WTC11 (cell line): ENCODE data around the gene GABBR1. TPM values are rescaled to one million over a fixed set of nuclear protein-coding genes. Genes with fewer than 3 reads are reported as not detected.

ENCODE experiments used
- ATAC-seq: fragments of 200-7000 bp; cut with Tn5 transposase; 2 replicates; pipeline ENCODE4 v1.10.0; 2021; ENCODE audit warnings: mild to moderate bottlenecking, moderate library complexity
- CTCF ChIA-PET: fragments of 300-600 bp; sonication (Branson Sonifier 250); formaldehyde crosslinking; loops from one replicate; lab custom pipeline; 2021; ENCODE audit warnings: antibody characterized with exemption; lab: Charles Lee
- POLR2A ChIA-PET: fragments of 350-600 bp; sonication (Branson Sonifier 250); formaldehyde crosslinking; loops from one replicate; lab custom pipeline; 2021; ENCODE audit warnings: antibody characterized with exemption; lab: Charles Lee
- DNase-seq: peaks from one replicate; pipeline ENCODE4 v3.0.0; 2021; ENCODE audit warnings: low spot score
- H3K27ac Mint-ChIP-seq: 2 replicates; pipeline ENCODE4 v1.8.0; 2021; ENCODE audit warnings: mixed read lengths
- H3K27me3 Mint-ChIP-seq: 2 replicates; pipeline ENCODE4 v1.8.0; 2021; ENCODE audit warnings: low read depth, mild to moderate bottlenecking, moderate library complexity, mixed read lengths
- H3K36me3 Mint-ChIP-seq: 2 replicates; pipeline ENCODE4 v1.8.0; 2021; ENCODE audit warnings: mixed read lengths
- H3K4me1 Mint-ChIP-seq: 2 replicates; pipeline ENCODE4 v1.8.0; 2022; ENCODE audit warnings: mixed read lengths
- H3K4me3 Mint-ChIP-seq: 2 replicates; pipeline ENCODE4 v1.8.0; 2021; ENCODE audit warnings: mild to moderate bottlenecking, moderate library complexity, mixed read lengths
- H3K9me3 Mint-ChIP-seq: 2 replicates; pipeline ENCODE4 v1.8.0; 2021; ENCODE audit warnings: mixed read lengths
- AFF4 ChIP-seq: sonication (generic); formaldehyde crosslinking; IDR thresholded peaks from 2 replicates; pipeline ENCODE4 v1.8.1; 2023; ENCODE audit warnings: mild to moderate bottlenecking, missing genetic modification reagents, borderline replicate concordance
- ESRRA ChIP-seq: sonication (generic); formaldehyde crosslinking; IDR thresholded peaks from 2 replicates; pipeline ENCODE4 v1.8.1; 2022; ENCODE audit warnings: mild to moderate bottlenecking, missing genetic modification reagents, borderline replicate concordance
- FOXK1 ChIP-seq: sonication (generic); formaldehyde crosslinking; IDR thresholded peaks from 2 replicates; pipeline ENCODE4 v1.8.0; 2022; ENCODE audit warnings: mild to moderate bottlenecking, moderate library complexity, missing genetic modification reagents
- GTF2I ChIP-seq: fragments of 250-450 bp; sonication (Bioruptor Pico); conservative IDR thresholded peaks from 2 replicates; pipeline ENCODE4 v1.4.0; 2021; ENCODE audit warnings: mild to moderate bottlenecking
- HMGA2 ChIP-seq: fragments of 250-450 bp; sonication (Bioruptor Pico); IDR thresholded peaks from 2 replicates; pipeline ENCODE4 v1.4.0; 2021; ENCODE audit warnings: mild to moderate bottlenecking, moderate library complexity
- IRF2 ChIP-seq: sonication (generic); formaldehyde crosslinking; IDR thresholded peaks from 2 replicates; pipeline ENCODE4 v1.8.0; 2022; ENCODE audit warnings: low read depth, missing genetic modification reagents, borderline replicate concordance
- KAT7 ChIP-seq: sonication (generic); formaldehyde crosslinking; IDR thresholded peaks from 2 replicates; pipeline ENCODE4 v1.8.1; 2023; ENCODE audit warnings: missing genetic modification reagents, mild to moderate bottlenecking, borderline replicate concordance
- NR2C2 ChIP-seq: sonication (generic); formaldehyde crosslinking; IDR thresholded peaks from 2 replicates; pipeline ENCODE4 v1.8.0; 2022; ENCODE audit warnings: mild to moderate bottlenecking, missing genetic modification reagents
- RORB ChIP-seq: fragments of 250-450 bp; sonication (Bioruptor Pico); IDR thresholded peaks from 2 replicates; pipeline ENCODE4 v1.9.0; 2021; ENCODE audit warnings: mild to moderate bottlenecking
- SMAD3 ChIP-seq: sonication (generic); formaldehyde crosslinking; IDR thresholded peaks from 2 replicates; pipeline ENCODE4 v1.8.0; 2022; ENCODE audit warnings: missing genetic modification reagents, mild to moderate bottlenecking, borderline replicate concordance
- SP1 ChIP-seq: sonication (generic); formaldehyde crosslinking; conservative IDR thresholded peaks from 2 replicates; pipeline ENCODE4 v1.8.1; 2022; ENCODE audit warnings: missing genetic modification reagents
- TEAD1 ChIP-seq: sonication (generic); formaldehyde crosslinking; IDR thresholded peaks from 2 replicates; pipeline ENCODE4 v1.8.0; 2022; ENCODE audit warnings: mild to moderate bottlenecking, missing genetic modification reagents
- ZBTB43 ChIP-seq: sonication (generic); formaldehyde crosslinking; IDR thresholded peaks from 2 replicates; pipeline ENCODE4 v1.8.1; 2023; ENCODE audit warnings: mild to moderate bottlenecking, missing genetic modification reagents
- ZNF416 ChIP-seq: fragments of 250-450 bp; sonication (Bioruptor Pico); IDR thresholded peaks from 2 replicates; pipeline ENCODE4 v1.9.0; 2021; ENCODE audit warnings: mild to moderate bottlenecking, inconsistent platforms
- total RNA-seq: library from RNA; stranded (reverse); gene quantifications from 3 replicates; pipeline ENCODE4 v1.2.3, GENCODE V29; 2021
- TF ChIP-seq, protein P1 (sequence below): sonication (generic); formaldehyde crosslinking; IDR thresholded peaks from 2 replicates; pipeline ENCODE4 v1.8.0; 2022; ENCODE audit warnings: mild to moderate bottlenecking, missing genetic modification reagents
- TF ChIP-seq, protein P2 (sequence below): sonication (generic); formaldehyde crosslinking; conservative IDR thresholded peaks from 2 replicates; pipeline ENCODE4 v1.8.1; 2023; ENCODE audit warnings: mild to moderate bottlenecking, low read depth, missing genetic modification reagents, moderate library complexity
- TF ChIP-seq, protein P3 (sequence below): fragments of 250-450 bp; sonication (Bioruptor Pico); IDR thresholded peaks from 2 replicates; pipeline ENCODE4 v1.9.0; 2021; ENCODE audit warnings: moderate library complexity, mild to moderate bottlenecking, inconsistent platforms, borderline replicate concordance
- TF ChIP-seq, protein P4 (sequence below): fragments of 250-450 bp; sonication (Bioruptor Pico); IDR thresholded peaks from 2 replicates; pipeline ENCODE4 v1.9.0; 2021; ENCODE audit warnings: mild to moderate bottlenecking
- TF ChIP-seq, protein P5 (sequence below): sonication (generic); formaldehyde crosslinking; IDR thresholded peaks from 2 replicates; pipeline ENCODE4 v1.8.1; 2022; ENCODE audit warnings: missing genetic modification reagents, borderline replicate concordance
- TF ChIP-seq, protein P6 (sequence below): sonication (generic); formaldehyde crosslinking; IDR thresholded peaks from 2 replicates; pipeline ENCODE4 v1.8.1; 2022; ENCODE audit warnings: mild to moderate bottlenecking, moderate library complexity, missing genetic modification reagents

The GABBR1 gene
- total RNA-seq, 1 experiment from 2014 or later, result 107 TPM

- DNase-seq (no peak), ATAC-seq (no peak)
- no peak overlapping the region for H3K27ac Mint-ChIP-seq
- POLR2A ChIA-PET, result no interaction called here
- H3K27me3 Mint-ChIP-seq, result no peaks in the 10 kb centered on the region; the same call in 1 of the 2 replicates
- CTCF ChIA-PET, result no interaction called here
- no peaks in the 10 kb centered on the region for H3K36me3 Mint-ChIP-seq
- TF ChIP-seq, protein P1, sequence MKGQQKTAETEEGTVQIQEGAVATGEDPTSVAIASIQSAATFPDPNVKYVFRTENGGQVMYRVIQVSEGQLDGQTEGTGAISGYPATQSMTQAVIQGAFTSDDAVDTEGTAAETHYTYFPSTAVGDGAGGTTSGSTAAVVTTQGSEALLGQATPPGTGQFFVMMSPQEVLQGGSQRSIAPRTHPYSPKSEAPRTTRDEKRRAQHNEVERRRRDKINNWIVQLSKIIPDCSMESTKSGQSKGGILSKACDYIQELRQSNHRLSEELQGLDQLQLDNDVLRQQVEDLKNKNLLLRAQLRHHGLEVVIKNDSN, result no peak
- TF ChIP-seq FOXK1 (no peak), NR2C2 (CRISPR knock-in tag) (no peak), IRF2 (no peak), KAT7 (CRISPR knock-in tag) (no peak), ZNF416 (CRISPR knock-in tag) (no peak), HMGA2 (CRISPR knock-in tag) (no peak), ZBTB43 (no peak)
- TF ChIP-seq, protein P2, sequence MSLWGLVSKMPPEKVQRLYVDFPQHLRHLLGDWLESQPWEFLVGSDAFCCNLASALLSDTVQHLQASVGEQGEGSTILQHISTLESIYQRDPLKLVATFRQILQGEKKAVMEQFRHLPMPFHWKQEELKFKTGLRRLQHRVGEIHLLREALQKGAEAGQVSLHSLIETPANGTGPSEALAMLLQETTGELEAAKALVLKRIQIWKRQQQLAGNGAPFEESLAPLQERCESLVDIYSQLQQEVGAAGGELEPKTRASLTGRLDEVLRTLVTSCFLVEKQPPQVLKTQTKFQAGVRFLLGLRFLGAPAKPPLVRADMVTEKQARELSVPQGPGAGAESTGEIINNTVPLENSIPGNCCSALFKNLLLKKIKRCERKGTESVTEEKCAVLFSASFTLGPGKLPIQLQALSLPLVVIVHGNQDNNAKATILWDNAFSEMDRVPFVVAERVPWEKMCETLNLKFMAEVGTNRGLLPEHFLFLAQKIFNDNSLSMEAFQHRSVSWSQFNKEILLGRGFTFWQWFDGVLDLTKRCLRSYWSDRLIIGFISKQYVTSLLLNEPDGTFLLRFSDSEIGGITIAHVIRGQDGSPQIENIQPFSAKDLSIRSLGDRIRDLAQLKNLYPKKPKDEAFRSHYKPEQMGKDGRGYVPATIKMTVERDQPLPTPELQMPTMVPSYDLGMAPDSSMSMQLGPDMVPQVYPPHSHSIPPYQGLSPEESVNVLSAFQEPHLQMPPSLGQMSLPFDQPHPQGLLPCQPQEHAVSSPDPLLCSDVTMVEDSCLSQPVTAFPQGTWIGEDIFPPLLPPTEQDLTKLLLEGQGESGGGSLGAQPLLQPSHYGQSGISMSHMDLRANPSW (CRISPR knock-in tag), result no peak
- TF ChIP-seq, protein P3, sequence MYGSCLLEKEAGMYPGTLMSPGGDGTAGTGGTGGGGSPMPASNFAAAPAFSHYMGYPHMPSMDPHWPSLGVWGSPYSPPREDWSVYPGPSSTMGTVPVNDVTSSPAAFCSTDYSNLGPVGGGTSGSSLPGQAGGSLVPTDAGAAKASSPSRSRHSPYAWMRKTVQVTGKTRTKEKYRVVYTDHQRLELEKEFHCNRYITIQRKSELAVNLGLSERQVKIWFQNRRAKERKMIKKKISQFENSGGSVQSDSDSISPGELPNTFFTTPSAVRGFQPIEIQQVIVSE (CRISPR knock-in tag), result no peak
- no peak overlapping the region for H3K4me3 Mint-ChIP-seq
- H3K4me1 Mint-ChIP-seq, result no peaks in the 10 kb centered on the region
- H3K9me3 Mint-ChIP-seq, result peaks cover 10% of the 10 kb centered on the region
Measured at GRCh38 chr6:29531668-29532067, 101.3 kb downstream of the GABBR1 start.

DNA sequence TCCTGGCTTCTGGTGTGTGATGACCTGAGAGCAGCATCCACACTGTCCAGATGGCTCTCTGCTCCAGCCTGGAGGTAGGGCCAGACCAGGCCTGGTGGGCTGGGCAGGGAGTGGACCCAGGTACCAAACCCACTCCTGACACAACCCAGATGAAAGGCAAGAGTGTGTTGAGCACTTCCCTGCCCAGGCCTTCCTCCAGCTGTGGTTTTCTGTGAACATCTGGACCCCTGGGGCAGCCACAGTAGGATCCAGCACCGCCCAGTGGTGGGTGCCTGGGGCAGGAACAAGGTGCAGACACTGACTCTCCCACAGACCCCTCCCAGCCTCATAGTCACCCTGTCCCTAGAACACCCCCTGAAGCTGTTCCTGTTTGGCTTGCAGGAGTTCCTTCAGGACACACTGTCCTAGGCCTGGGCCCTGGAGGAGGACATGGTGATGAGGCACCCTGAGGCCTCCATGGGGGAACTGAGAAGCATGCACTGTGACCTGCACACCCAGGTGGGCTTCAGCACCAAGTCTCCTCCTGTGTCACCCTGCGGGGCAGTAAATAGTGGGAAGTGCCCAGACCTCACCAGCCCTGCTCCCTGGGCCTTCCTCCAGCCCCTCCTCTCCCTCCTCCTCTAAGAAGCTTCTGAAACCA, 102.2 kb downstream of the GABBR1 start:
- Mint-ChIP-seq H3K27ac (no peak overlapping the region), H3K9me3 (peaks cover 13% of the 10 kb centered on the region), H3K4me3 (no peak overlapping the region), H3K4me1 (peaks cover 5% of the 10 kb centered on the region), H3K36me3 (no peaks in the 10 kb centered on the region), H3K27me3 (no peaks in the 10 kb centered on the region; the same call in 1 of the 2 replicates)
- DNase-seq (no peak), ATAC-seq (no peak)
- ChIA-PET POLR2A (no interaction called here), CTCF (no interaction called here)
- no peak for TF ChIP-seq ESRRA
- no peak for TF ChIP-seq AFF4 (CRISPR knock-in tag)
- TF ChIP-seq TEAD1 (CRISPR knock-in tag), result no peak
- TF ChIP-seq SMAD3 (CRISPR knock-in tag), result no peak
- TF ChIP-seq, protein P4, sequence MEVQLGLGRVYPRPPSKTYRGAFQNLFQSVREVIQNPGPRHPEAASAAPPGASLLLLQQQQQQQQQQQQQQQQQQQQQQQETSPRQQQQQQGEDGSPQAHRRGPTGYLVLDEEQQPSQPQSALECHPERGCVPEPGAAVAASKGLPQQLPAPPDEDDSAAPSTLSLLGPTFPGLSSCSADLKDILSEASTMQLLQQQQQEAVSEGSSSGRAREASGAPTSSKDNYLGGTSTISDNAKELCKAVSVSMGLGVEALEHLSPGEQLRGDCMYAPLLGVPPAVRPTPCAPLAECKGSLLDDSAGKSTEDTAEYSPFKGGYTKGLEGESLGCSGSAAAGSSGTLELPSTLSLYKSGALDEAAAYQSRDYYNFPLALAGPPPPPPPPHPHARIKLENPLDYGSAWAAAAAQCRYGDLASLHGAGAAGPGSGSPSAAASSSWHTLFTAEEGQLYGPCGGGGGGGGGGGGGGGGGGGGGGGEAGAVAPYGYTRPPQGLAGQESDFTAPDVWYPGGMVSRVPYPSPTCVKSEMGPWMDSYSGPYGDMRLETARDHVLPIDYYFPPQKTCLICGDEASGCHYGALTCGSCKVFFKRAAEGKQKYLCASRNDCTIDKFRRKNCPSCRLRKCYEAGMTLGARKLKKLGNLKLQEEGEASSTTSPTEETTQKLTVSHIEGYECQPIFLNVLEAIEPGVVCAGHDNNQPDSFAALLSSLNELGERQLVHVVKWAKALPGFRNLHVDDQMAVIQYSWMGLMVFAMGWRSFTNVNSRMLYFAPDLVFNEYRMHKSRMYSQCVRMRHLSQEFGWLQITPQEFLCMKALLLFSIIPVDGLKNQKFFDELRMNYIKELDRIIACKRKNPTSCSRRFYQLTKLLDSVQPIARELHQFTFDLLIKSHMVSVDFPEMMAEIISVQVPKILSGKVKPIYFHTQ, result no peak
- TF ChIP-seq GTF2I, result no peak
- TF ChIP-seq RORB (CRISPR knock-in tag), result no peak
- TF ChIP-seq, protein P5, sequence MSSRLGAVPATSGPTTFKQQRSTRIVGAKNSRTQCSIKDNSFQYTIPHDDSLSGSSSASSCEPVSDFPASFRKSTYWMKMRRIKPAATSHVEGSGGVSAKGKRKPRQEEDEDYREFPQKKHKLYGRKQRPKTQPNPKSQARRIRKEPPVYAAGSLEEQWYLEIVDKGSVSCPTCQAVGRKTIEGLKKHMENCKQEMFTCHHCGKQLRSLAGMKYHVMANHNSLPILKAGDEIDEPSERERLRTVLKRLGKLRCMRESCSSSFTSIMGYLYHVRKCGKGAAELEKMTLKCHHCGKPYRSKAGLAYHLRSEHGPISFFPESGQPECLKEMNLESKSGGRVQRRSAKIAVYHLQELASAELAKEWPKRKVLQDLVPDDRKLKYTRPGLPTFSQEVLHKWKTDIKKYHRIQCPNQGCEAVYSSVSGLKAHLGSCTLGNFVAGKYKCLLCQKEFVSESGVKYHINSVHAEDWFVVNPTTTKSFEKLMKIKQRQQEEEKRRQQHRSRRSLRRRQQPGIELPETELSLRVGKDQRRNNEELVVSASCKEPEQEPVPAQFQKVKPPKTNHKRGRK (CRISPR knock-in tag), result no peak
- TF ChIP-seq, protein P6, sequence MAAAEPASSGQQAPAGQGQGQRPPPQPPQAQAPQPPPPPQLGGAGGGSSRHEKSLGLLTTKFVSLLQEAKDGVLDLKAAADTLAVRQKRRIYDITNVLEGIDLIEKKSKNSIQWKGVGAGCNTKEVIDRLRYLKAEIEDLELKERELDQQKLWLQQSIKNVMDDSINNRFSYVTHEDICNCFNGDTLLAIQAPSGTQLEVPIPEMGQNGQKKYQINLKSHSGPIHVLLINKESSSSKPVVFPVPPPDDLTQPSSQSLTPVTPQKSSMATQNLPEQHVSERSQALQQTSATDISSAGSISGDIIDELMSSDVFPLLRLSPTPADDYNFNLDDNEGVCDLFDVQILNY (CRISPR knock-in tag), result no peak
- no peak for TF ChIP-seq HMGA2 (CRISPR knock-in tag)
- TF ChIP-seq SP1, result no peak
